Activated naive CD8-positive, alpha-beta T cell treated with anti-CD3 and anti-CD28 coated beads, Interleukin-2, amount 50 U/mL, for 24 hours (primary cell): Measurements from ENCODE around the gene GNAT1.
"Not testable (repeated sequence)": the region's sequence is repeated elsewhere in the genome, so short reads cannot be mapped to it uniquely, and the experiment has no call there.

Experiments
- ATAC-seq: fragments of 150-1000 bp; cut with Tn5 transposase; one replicate; pipeline ENCODE4 v1.10.0; 2021
- DNase-seq: peaks from one replicate; pipeline ENCODE4 v3.0.0; 2021
- H3K27ac Mint-ChIP-seq: one replicate; pipeline ENCODE4 v1.8.0; 2021; ENCODE audit warnings: mild to moderate bottlenecking, mixed read lengths
- H3K27me3 Mint-ChIP-seq: one replicate; pipeline ENCODE4 v1.8.0; 2021; ENCODE audit warnings: mixed read lengths
- H3K36me3 Mint-ChIP-seq: one replicate; pipeline ENCODE4 v1.8.0; 2021; ENCODE audit warnings: low read depth, mixed read lengths
- H3K4me1 Mint-ChIP-seq: one replicate; pipeline ENCODE4 v1.8.0; 2021; ENCODE audit warnings: mixed read lengths
- H3K4me3 Mint-ChIP-seq: one replicate; pipeline ENCODE4 v1.8.0; 2021; ENCODE audit warnings: mild to moderate bottlenecking, moderate library complexity, mixed read lengths
- H3K9me3 Mint-ChIP-seq: one replicate; pipeline ENCODE4 v1.8.0; 2021; ENCODE audit warnings: mixed read lengths

Gene GNAT1

GRCh38 chr3:50237754-50238548 is 46.5 kb downstream of the GNAT1 start:
- DNase-seq (peak; percentile 88), ATAC-seq (peak; percentile 51)
- peaks cover 57% of the 10 kb centered on the region for H3K4me1 Mint-ChIP-seq
- no peaks in the 10 kb centered on the region for H3K9me3 Mint-ChIP-seq
- H3K27me3 Mint-ChIP-seq = no peaks in the 10 kb centered on the region
- peak overlapping the region; percentile 93 for H3K27ac Mint-ChIP-seq
- peaks cover 3% of the 10 kb centered on the region for H3K36me3 Mint-ChIP-seq
- peak overlapping the region; percentile 98 for H3K4me3 Mint-ChIP-seq

- H3K27me3 Mint-ChIP-seq = no peaks in the 10 kb centered on the region
- H3K27ac Mint-ChIP-seq = peak overlapping the region; percentile 93
- ATAC-seq = no peak
- peak overlapping the region; percentile 98 for H3K4me3 Mint-ChIP-seq
- no peaks in the 10 kb centered on the region for H3K9me3 Mint-ChIP-seq
- H3K4me1 Mint-ChIP-seq = peaks cover 61% of the 10 kb centered on the region
- peaks cover 4% of the 10 kb centered on the region for H3K36me3 Mint-ChIP-seq
- DNase-seq = no peak
Measured at GRCh38 chr3:50238549-50239026, 47.2 kb downstream of the GNAT1 start.

GRCh38 chr3:50239649-50240048 is 48.2 kb downstream of the GNAT1 start:
- ATAC-seq (no peak), DNase-seq (no peak)
- Mint-ChIP-seq H3K4me3 (peak overlapping the region; percentile 53), H3K36me3 (peaks cover 9% of the 10 kb centered on the region), H3K9me3 (no peaks in the 10 kb centered on the region), H3K27ac (peak overlapping the region; percentile 93), H3K4me1 (peaks cover 71% of the 10 kb centered on the region), H3K27me3 (no peaks in the 10 kb centered on the region)

GRCh38 chr3:50241163-50241562 is 49.8 kb downstream of the GNAT1 start:
- H3K27ac Mint-ChIP-seq = peak overlapping the region; percentile 95
- no peak for DNase-seq
- peaks cover 77% of the 10 kb centered on the region for H3K4me1 Mint-ChIP-seq
- no peaks in the 10 kb centered on the region for H3K9me3 Mint-ChIP-seq
- ATAC-seq = no peak
- peaks cover 9% of the 10 kb centered on the region for H3K36me3 Mint-ChIP-seq
- H3K27me3 Mint-ChIP-seq = no peaks in the 10 kb centered on the region
- H3K4me3 Mint-ChIP-seq = peak overlapping the region; percentile 61

- no peak for ATAC-seq
- peak; percentile 27 for DNase-seq
- Mint-ChIP-seq H3K27ac (peak overlapping the region; percentile 95), H3K9me3 (no peaks in the 10 kb centered on the region), H3K27me3 (no peaks in the 10 kb centered on the region), H3K4me1 (peaks cover 83% of the 10 kb centered on the region), H3K36me3 (peaks cover 10% of the 10 kb centered on the region), H3K4me3 (peak overlapping the region; percentile 61)
Measured at GRCh38 chr3:50241713-50242380, 50.4 kb downstream of the GNAT1 start.

- Mint-ChIP-seq H3K27me3 (no peaks in the 10 kb centered on the region), H3K27ac (peak overlapping the region; percentile 95), H3K4me1 (peaks cover 87% of the 10 kb centered on the region), H3K9me3 (no peaks in the 10 kb centered on the region), H3K4me3 (peak overlapping the region; percentile 67), H3K36me3 (peaks cover 10% of the 10 kb centered on the region)
- DNase-seq (peak; percentile 24), ATAC-seq (no peak)
Measured at GRCh38 chr3:50242381-50242770, 51.0 kb downstream of the GNAT1 start.

- H3K4me3 Mint-ChIP-seq = peak overlapping the region; percentile 67
- no peaks in the 10 kb centered on the region for H3K9me3 Mint-ChIP-seq
- peaks cover 88% of the 10 kb centered on the region for H3K4me1 Mint-ChIP-seq
- DNase-seq (peak; percentile 59), ATAC-seq (no peak)
- no peaks in the 10 kb centered on the region for H3K27me3 Mint-ChIP-seq
- peak overlapping the region; percentile 95 for H3K27ac Mint-ChIP-seq
- peaks cover 10% of the 10 kb centered on the region for H3K36me3 Mint-ChIP-seq
Measured at GRCh38 chr3:50242851-50243542, 51.6 kb downstream of the GNAT1 start.

- H3K36me3 Mint-ChIP-seq = peaks cover 12% of the 10 kb centered on the region
- peaks cover 87% of the 10 kb centered on the region for H3K4me1 Mint-ChIP-seq
- H3K27ac Mint-ChIP-seq = peak overlapping the region; percentile 95
- H3K9me3 Mint-ChIP-seq = no peaks in the 10 kb centered on the region
- peak overlapping the region; percentile 17 for H3K4me3 Mint-ChIP-seq
- no peaks in the 10 kb centered on the region for H3K27me3 Mint-ChIP-seq
- no peak for ATAC-seq
- DNase-seq = no peak
Measured at GRCh38 chr3:50243543-50243895, 52.1 kb downstream of the GNAT1 start.

- Mint-ChIP-seq H3K36me3 (peaks cover 13% of the 10 kb centered on the region), H3K27ac (peak overlapping the region; percentile 97), H3K4me1 (peaks cover 83% of the 10 kb centered on the region), H3K4me3 (peak overlapping the region; percentile 50)
- H3K9me3 Mint-ChIP-seq, ATAC-seq, DNase-seq, H3K27me3 Mint-ChIP-seq: not testable (repeated sequence)
Measured at GRCh38 chr3:50244813-50245212, 53.4 kb downstream of the GNAT1 start.

GRCh38 chr3:50245251-50245745 is 53.9 kb downstream of the GNAT1 start:
- no peak for ATAC-seq
- H3K4me3 Mint-ChIP-seq = peak overlapping the region; percentile 75
- peaks cover 12% of the 10 kb centered on the region for H3K36me3 Mint-ChIP-seq
- no peaks in the 10 kb centered on the region for H3K27me3 Mint-ChIP-seq
- peaks cover 83% of the 10 kb centered on the region for H3K4me1 Mint-ChIP-seq
- no peak for DNase-seq
- peak overlapping the region; percentile 97 for H3K27ac Mint-ChIP-seq
- no peaks in the 10 kb centered on the region for H3K9me3 Mint-ChIP-seq

- Mint-ChIP-seq H3K36me3 (peaks cover 14% of the 10 kb centered on the region), H3K4me3 (peak overlapping the region; percentile 75), H3K27ac (peak overlapping the region; percentile 97), H3K27me3 (no peaks in the 10 kb centered on the region), H3K4me1 (peaks cover 86% of the 10 kb centered on the region), H3K9me3 (no peaks in the 10 kb centered on the region)
- DNase-seq (peak; percentile 98), ATAC-seq (peak; percentile 79)
Measured at GRCh38 chr3:50245831-50246516, 54.6 kb downstream of the GNAT1 start.

- Mint-ChIP-seq H3K9me3 (no peaks in the 10 kb centered on the region), H3K36me3 (peaks cover 19% of the 10 kb centered on the region), H3K4me1 (peaks cover 86% of the 10 kb centered on the region), H3K27ac (peak overlapping the region; percentile 97), H3K4me3 (peak overlapping the region; percentile 75), H3K27me3 (no peaks in the 10 kb centered on the region)
- DNase-seq (peak; percentile 84), ATAC-seq (peak; percentile 90)
Measured at GRCh38 chr3:50246517-50246954, 55.1 kb downstream of the GNAT1 start.
